ENCODE data around the gene KCNA5. TPM values are rescaled to one million over a fixed set of nuclear protein-coding genes. Genes with fewer than 3 reads are reported as not detected.

KCNA5 gene
- not detected in 2 replicates for total RNA-seq

DNA sequence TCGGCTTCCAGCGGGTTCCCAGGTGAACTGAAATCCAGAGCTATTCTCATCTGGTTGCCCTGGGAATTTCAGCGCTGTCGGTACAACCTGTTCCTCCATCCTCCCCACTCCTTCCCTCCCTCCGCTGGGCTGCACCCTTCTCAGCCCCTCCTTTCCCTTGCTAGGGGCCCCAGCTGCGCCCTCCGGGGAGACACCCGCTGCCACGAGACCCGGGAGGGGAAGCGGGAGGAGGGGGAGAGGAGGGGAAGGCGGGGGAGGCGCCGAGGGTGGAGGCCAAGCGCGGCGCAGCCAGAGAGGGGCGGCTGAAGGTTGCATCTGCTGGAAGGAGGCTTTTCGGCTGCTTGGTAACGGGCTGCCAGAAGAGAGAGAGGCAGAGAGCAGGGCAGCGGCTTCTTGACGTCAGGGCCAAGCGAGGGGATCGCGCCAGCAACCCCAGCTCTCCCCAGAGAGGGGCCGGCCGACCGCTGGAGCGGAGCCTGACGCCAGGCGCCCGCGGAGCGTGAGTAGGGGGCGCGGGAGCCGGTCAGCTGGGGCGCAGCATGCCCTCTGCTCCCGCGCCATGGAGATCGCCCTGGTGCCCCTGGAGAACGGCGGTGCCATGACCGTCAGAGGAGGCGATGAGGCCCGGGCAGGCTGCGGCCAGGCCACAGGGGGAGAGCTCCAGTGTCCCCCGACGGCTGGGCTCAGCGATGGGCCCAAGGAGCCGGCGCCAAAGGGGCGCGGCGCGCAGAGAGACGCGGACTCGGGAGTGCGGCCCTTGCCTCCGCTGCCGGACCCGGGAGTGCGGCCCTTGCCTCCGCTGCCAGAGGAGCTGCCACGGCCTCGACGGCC lies at the start of gene KCNA5:
Gene KCNA5, plus strand, starts transcription at position 291 of the 831 bp plus-strand sequence. Its CDS starts 269 bp downstream, at position 560.

Other genes starting within 250 kb of the KCNA5 start
- gene KCNA1, start 134.0 kb upstream of the KCNA5 start, total RNA-seq = 0.33 TPM in 1 of 2 replicates, not detected in the other